Neutrophil (primary cell): ENCODE data around the gene PEAK1.

ENCODE experiments used
- H3K27ac ChIP-seq: fragments of 200-600 bp; sonication (generic); 2 replicates; pipeline ENCODE4 v1.5.1; 2016; ENCODE audit warnings: mild to moderate bottlenecking, moderate library complexity
- H3K27me3 ChIP-seq: fragments of 200-600 bp; sonication (generic); 2 replicates; pipeline ENCODE4 v1.6.0; 2016; ENCODE audit warnings: mild to moderate bottlenecking
- H3K36me3 ChIP-seq: fragments of 200-600 bp; sonication (generic); 2 replicates; pipeline ENCODE4 v1.5.1; 2017
- H3K4me1 ChIP-seq, 2 experiments: fragments of 200-600 bp in 1 of 2; sonication (generic) in 1 of 2; 1 replicate in 1 of 2; 2 replicates in 1 of 2; pipeline versions ENCODE4 v1.5.1 to v1.6.1; 2013 to 2016; ENCODE audit warnings: low read depth in 1 of 2, low read length in 1 of 2, mild to moderate bottlenecking in 1 of 2, moderate library complexity in 1 of 2; ENCODE audit not compliant: control insufficient read depth in 1 of 2, insufficient read depth in 1 of 2
- H3K4me3 ChIP-seq, 2 experiments: fragments of 200-600 bp in 1 of 2; sonication (generic) in 1 of 2; 1 replicate in 1 of 2; 2 replicates in 1 of 2; pipeline ENCODE4 v1.5.1; 2013 to 2016; ENCODE audit warnings: low read depth in 1 of 2, low read length in 1 of 2, mild to moderate bottlenecking in 1 of 2, moderate library complexity in 1 of 2
- H3K9me3 ChIP-seq: fragments of 200-600 bp; sonication (generic); 2 replicates; pipeline ENCODE4 v1.5.1; 2016
- CTCF ChIP-seq: fragments of 200-600 bp; sonication (generic); IDR thresholded peaks from 2 replicates; pipeline ENCODE4 v1.5.1; 2016; ENCODE audit warnings: antibody characterized with exemption

Gene PEAK1

GRCh38 chr15:77107531-77108355, 312.2 kb downstream of the PEAK1 start:
- Histone ChIP-seq H3K4me1 (no peaks in the 10 kb centered on the region), H3K27me3 (no peaks in the 10 kb centered on the region), H3K4me3 (no peak overlapping the region), H3K27ac (no peak overlapping the region), H3K36me3 (peaks cover 9% of the 10 kb centered on the region), H3K9me3 (no peaks in the 10 kb centered on the region)
- no peak for TF ChIP-seq CTCF

- Histone ChIP-seq H3K9me3 (no peaks in the 10 kb centered on the region), H3K4me3 (no peak overlapping the region), H3K36me3 (peaks cover 3% of the 10 kb centered on the region), H3K4me1 (no peaks in the 10 kb centered on the region), H3K27ac (no peak overlapping the region), H3K27me3 (no peaks in the 10 kb centered on the region)
- no peak for TF ChIP-seq CTCF
Measured at GRCh38 chr15:77107068-77107467, 312.8 kb downstream of the PEAK1 start.

- H3K27ac ChIP-seq, result no peak overlapping the region
- no peaks in the 10 kb centered on the region for H3K9me3 ChIP-seq
- H3K36me3 ChIP-seq, result no peaks in the 10 kb centered on the region
- H3K4me1 ChIP-seq, result no peaks in the 10 kb centered on the region
- no peak overlapping the region for H3K4me3 ChIP-seq
- TF ChIP-seq CTCF, result no peak
- no peaks in the 10 kb centered on the region for H3K27me3 ChIP-seq
Measured at GRCh38 chr15:77104155-77104554, 315.7 kb downstream of the PEAK1 start.

GRCh38 chr15:77099741-77100463, 320.0 kb downstream of the PEAK1 start:
- H3K27me3 ChIP-seq, result no peaks in the 10 kb centered on the region
- no peak for TF ChIP-seq CTCF
- H3K4me1 ChIP-seq, result no peaks in the 10 kb centered on the region
- no peak overlapping the region for H3K4me3 ChIP-seq
- no peak overlapping the region for H3K27ac ChIP-seq
- no peaks in the 10 kb centered on the region for H3K9me3 ChIP-seq
- H3K36me3 ChIP-seq, result no peaks in the 10 kb centered on the region

- H3K27ac ChIP-seq, result no peak overlapping the region
- H3K4me3 ChIP-seq, result no peak overlapping the region
- H3K27me3 ChIP-seq, result no peaks in the 10 kb centered on the region
- H3K9me3 ChIP-seq, result no peaks in the 10 kb centered on the region
- H3K36me3 ChIP-seq, result no peaks in the 10 kb centered on the region
- no peak for TF ChIP-seq CTCF
- H3K4me1 ChIP-seq, result no peaks in the 10 kb centered on the region
Measured at GRCh38 chr15:77098572-77098971, 321.3 kb downstream of the PEAK1 start.
